H1 (cell line): ENCODE results near the gene FUNDC1. TPM values are rescaled to one million over a fixed set of nuclear protein-coding genes. Genes with fewer than 3 reads are reported as not detected.

Source experiments
- ASH2L ChIP-seq: fragments of 200-600, 300-600 bp; sonication (generic); IDR thresholded peaks from one replicate; pipeline ENCODE4 v1.7.1; 2017; ENCODE audit warnings: low read length
- BACH1 ChIP-seq: IDR thresholded peaks from 2 replicates; pipeline ENCODE4 v1.6.1; 2012; ENCODE audit warnings: low read length, improper control_type of control experiment
- BCL11A ChIP-seq, 2 experiments: IDR thresholded peaks; one replicate each; pipeline ENCODE4 v1.6.1; 2011; ENCODE audit warnings: low read depth in 2 of 2, low read length in 2 of 2, mild to moderate bottlenecking in 2 of 2
- BRCA1 ChIP-seq: IDR thresholded peaks from 2 replicates; pipeline ENCODE4 v1.6.1; 2012; ENCODE audit warnings: low read depth, low read length, improper control_type of control experiment
- CBX8 ChIP-seq: fragments of 300-800, 300-1000 bp; sonication (generic); IDR thresholded peaks from 2 replicates; pipeline ENCODE4 v1.7.1; 2016; ENCODE audit warnings: low read depth, low read length, borderline replicate concordance
- CREB1 ChIP-seq: IDR thresholded peaks from 2 replicates; pipeline ENCODE4 v1.6.1; 2012; ENCODE audit warnings: inconsistent platforms
- GTF2F1 ChIP-seq: IDR thresholded peaks from 2 replicates; pipeline ENCODE4 v1.6.1; 2012; ENCODE audit warnings: low read depth, low read length, improper control_type of control experiment, borderline replicate concordance
- HDAC6 ChIP-seq: IDR thresholded peaks from one replicate; pipeline ENCODE4 v1.7.1; 2012; ENCODE audit warnings: low read depth, mild to moderate bottlenecking, inconsistent platforms, low read length, moderate library complexity
- KDM5A ChIP-seq: fragments of 200-600 bp; IDR thresholded peaks from 2 replicates; pipeline ENCODE4 v1.7.1; 2012; ENCODE audit warnings: mild to moderate bottlenecking, low read length, inconsistent platforms, mixed read lengths
- NRF1 ChIP-seq: IDR thresholded peaks from 2 replicates; pipeline ENCODE4 v1.6.1; 2011; ENCODE audit warnings: mild to moderate bottlenecking, low read depth, low read length, improper control_type of control experiment
- RAD21 ChIP-seq, 2 experiments: IDR thresholded peaks in 1 of 2; conservative IDR thresholded peaks in 1 of 2; 2 replicates each; pipeline ENCODE4 v1.6.1; 2011; ENCODE audit warnings: low read depth in 2 of 2, low read length in 2 of 2, improper control_type of control experiment in 1 of 2, inconsistent platforms in 1 of 2, mild to moderate bottlenecking in 1 of 2, moderate library complexity in 1 of 2
- SAP30 ChIP-seq: fragments of 300-600 bp; sonication (generic); IDR thresholded peaks from 2 replicates; pipeline ENCODE4 v1.7.1; 2012; ENCODE audit warnings: low read length, moderate library complexity, mild to moderate bottlenecking, inconsistent platforms; ENCODE audit not compliant: insufficient read depth, insufficient replicate concordance
- SIN3A ChIP-seq, 2 experiments: IDR thresholded peaks in 1 of 2; conservative IDR thresholded peaks in 1 of 2; 2 replicates each; pipeline ENCODE4 v1.6.1; 2011 to 2012; ENCODE audit warnings: low read length in 2 of 2, improper control_type of control experiment in 1 of 2, low read depth in 1 of 2, mild to moderate bottlenecking in 1 of 2
- SP1 ChIP-seq: IDR thresholded peaks from 2 replicates; pipeline ENCODE4 v1.6.1; 2011; ENCODE audit warnings: low read depth, low read length
- SUZ12 ChIP-seq: fragments of 200-600 bp; sonication (generic); IDR thresholded peaks from 2 replicates; pipeline ENCODE4 v1.6.1; 2012; ENCODE audit warnings: mild to moderate bottlenecking, inconsistent platforms, low read length, moderate library complexity, mixed read lengths
- TAF1 ChIP-seq: IDR thresholded peaks from 2 replicates; pipeline ENCODE4 v1.6.1; 2011; ENCODE audit warnings: mild to moderate bottlenecking, low read depth, low read length
- TBP ChIP-seq: IDR thresholded peaks from 2 replicates; pipeline ENCODE4 v1.6.1; 2011; ENCODE audit warnings: low read depth, low read length, improper control_type of control experiment
- TEAD4 ChIP-seq: IDR thresholded peaks from 2 replicates; pipeline ENCODE4 v1.6.1; 2012; ENCODE audit warnings: low read depth, low read length, inconsistent platforms, mixed read lengths
- polyA plus RNA-seq, 7 experiments: library from polyadenylated mRNA; depleted of rRNA in 3 of 7; stranded (reverse) in 5 of 7; unstranded in 2 of 7; fragments of >200 nt in 5 of 7; fragments of 200-250 nt in 2 of 7; gene quantifications; 1 replicate in 5 of 7; 2 replicates in 1 of 7; 4 replicates in 1 of 7; pipeline versions ENCODE4 v1.2.1 to v1.2.3, GENCODE V29; 2011 to 2013; ENCODE audit warnings: missing spikeins in 2 of 7, mixed read lengths in 2 of 7
- total RNA-seq: library from RNA; stranded (reverse); fragmentation: NEBNext Ultra II Directional; extraction: Animal tissue kit (Norgen Biotek cat#: 25700); gene quantifications from 2 replicates; pipeline ENCODE4 v1.2.1, GENCODE V29; 2021
- TF ChIP-seq, protein P1 (sequence below): IDR thresholded peaks from 2 replicates; pipeline ENCODE4 v1.6.1; 2012; ENCODE audit warnings: inconsistent platforms

The FUNDC1 gene
- total and polyA plus RNA-seq, 2 of the 8 experiments (the other 6 are each of a cell fraction or from before 2014, with no cell fraction given), result 13.7 to 24.1 TPM

DNA sequence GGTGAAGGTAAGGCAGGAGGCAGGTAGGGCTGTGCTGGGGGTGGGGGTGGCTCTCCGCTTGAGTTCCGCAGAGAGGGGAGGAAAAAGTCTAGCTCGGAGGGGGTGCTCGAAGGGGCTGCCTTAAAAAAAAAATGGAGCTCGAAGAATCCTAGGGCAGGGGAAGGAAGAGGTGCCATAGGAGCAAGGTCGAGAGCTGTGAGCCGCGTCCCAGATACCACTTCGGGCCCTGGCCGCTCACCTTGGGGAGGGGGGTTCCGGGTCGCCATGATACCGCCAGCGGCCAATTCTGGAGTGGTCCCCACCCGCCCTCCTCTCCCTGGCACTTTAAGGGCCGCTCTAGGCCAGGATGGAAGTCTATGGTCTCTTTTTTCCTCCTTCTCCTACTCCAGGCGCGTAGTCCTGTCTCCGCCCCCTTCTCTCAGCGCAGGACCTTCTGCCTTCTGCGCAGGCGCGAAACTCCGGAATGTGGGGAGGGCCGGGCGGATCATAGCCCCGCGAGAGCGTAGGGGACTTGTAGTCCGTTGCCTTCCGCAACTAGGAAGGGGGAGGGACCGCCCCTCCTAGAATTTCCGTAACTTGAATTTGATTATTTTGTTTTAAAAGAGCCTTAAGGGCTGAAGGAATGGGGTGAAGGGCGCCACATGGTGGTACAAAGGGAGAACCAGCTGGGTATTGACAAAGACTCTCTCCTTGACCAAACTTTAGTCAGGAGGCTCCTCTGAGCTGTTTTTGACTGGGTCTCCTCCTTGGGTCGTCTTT, at the start of gene FUNDC1 (continued):
- TF ChIP-seq TAF1 (peak; percentile 85), GTF2F1 (no peak), KDM5A (no peak), BCL11A (IDR thresholded peaks at IDR 0.05; ENCODE audit: low read depth in 2 of 2, low read length in 2 of 2) (no peak), ASH2L (no peak), HDAC6 (no peak), CREB1 (no peak), CBX8 (no peak), NRF1 (no peak), RAD21 (IDR thresholded peaks at IDR 0.05 in 1 of 2, conservative IDR thresholded peaks at IDR 0.05 in 1 of 2; ENCODE audit: low read depth in 2 of 2, low read length in 2 of 2) (peak; percentile 50 to 61), SIN3A (conservative IDR thresholded peaks at IDR 0.05 in 1 of 2, IDR thresholded peaks at IDR 0.05 in 1 of 2; ENCODE audit: low read depth in 1 of 2, low read length in 2 of 2) (no peak), SAP30 (no peak), SUZ12 (no peak), TBP (peak; percentile 72), SP1 (no peak), TEAD4 (peak; percentile 74; the same call in 1 of the 2 replicates), BACH1 (no peak), BRCA1 (no peak)
- TF ChIP-seq, protein P1, sequence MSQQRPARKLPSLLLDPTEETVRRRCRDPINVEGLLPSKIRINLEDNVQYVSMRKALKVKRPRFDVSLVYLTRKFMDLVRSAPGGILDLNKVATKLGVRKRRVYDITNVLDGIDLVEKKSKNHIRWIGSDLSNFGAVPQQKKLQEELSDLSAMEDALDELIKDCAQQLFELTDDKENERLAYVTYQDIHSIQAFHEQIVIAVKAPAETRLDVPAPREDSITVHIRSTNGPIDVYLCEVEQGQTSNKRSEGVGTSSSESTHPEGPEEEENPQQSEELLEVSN, result no peak
